ENCODE data around the gene NPC1L1.

Gene NPC1L1

GRCh38 chr7:44496385-44496784 lies 44.7 kb downstream of the NPC1L1 start:
- ChIA-PET CTCF (no interaction called here), POLR2A (interaction anchor here (1.0 kb wide), 1 partner anchor 21 kb away, joined by 3 read pairs; no protein-coding TSS in a partner anchor)
- Histone ChIP-seq H3K36me3 (ENCODE audit: control insufficient read depth in 2 of 2, insufficient read depth in 1 of 2, low read length in 2 of 2) (no peaks in the 10 kb centered on the region), H3K27ac (ENCODE audit: extremely low read depth, low read depth, low read length) (no peak overlapping the region), H3K4me3 (ENCODE audit: low read depth, low read length) (no peak overlapping the region), H3K4me1 (ENCODE audit: control insufficient read depth, insufficient read depth, low read length) (no peaks in the 10 kb centered on the region), H3K9me3 (ENCODE audit: control insufficient read depth, insufficient read depth, low read depth, low read length) (no peaks in the 10 kb centered on the region)
- TF ChIP-seq SALL2 (tag by site-specific recombination; IDR thresholded peaks at IDR 0.05; ENCODE audit: borderline replicate concordance) (no peak), ZBTB6 (tag by site-specific recombination; IDR thresholded peaks at IDR 0.05) (no peak), INSM2 (tag by site-specific recombination; IDR thresholded peaks at IDR 0.05) (no peak), KLF8 (tag by site-specific recombination; IDR thresholded peaks at IDR 0.05) (no peak), ZSCAN23 (tag by site-specific recombination; IDR thresholded peaks at IDR 0.05) (no peak), KLF16 (tag by site-specific recombination; IDR thresholded peaks at IDR 0.05) (no peak)
- TF ChIP-seq, protein P1, sequence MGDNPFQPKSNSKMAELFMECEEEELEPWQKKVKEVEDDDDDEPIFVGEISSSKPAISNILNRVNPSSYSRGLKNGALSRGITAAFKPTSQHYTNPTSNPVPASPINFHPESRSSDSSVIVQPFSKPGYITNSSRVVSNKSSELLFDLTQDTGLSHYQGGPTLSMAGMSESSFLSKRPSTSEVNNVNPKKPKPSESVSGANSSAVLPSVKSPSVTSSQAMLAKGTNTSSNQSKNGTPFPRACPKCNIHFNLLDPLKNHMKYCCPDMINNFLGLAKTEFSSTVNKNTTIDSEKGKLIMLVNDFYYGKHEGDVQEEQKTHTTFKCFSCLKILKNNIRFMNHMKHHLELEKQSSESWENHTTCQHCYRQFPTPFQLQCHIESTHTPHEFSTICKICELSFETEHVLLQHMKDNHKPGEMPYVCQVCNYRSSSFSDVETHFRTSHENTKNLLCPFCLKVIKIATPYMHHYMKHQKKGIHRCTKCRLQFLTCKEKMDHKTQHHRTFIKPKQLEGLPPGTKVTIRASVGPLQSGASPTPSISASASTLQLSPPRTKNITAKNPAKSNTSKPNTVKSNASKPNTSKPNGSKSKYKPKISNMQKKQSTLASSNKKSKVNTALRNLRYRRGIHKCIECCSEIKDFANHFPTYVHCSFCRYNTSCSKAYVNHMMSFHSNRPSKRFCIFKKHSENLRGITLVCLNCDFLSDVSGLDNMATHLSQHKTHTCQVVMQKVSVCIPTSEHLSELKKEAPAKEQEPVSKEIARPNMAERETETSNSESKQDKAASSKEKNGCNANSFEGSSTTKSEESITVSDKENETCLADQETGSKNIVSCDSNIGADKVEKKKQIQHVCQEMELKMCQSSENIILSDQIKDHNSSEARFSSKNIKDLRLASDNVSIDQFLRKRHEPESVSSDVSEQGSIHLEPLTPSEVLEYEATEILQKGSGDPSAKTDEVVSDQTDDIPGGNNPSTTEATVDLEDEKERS (tag by site-specific recombination; IDR thresholded peaks at IDR 0.05): no peak

- TF ChIP-seq CTCF (tag by site-specific recombination; IDR thresholded peaks at IDR 0.05): no peak
- 0 out of 2 replicates have a peak, but pooled peaks have one; percentile 49 for TF ChIP-seq BCL11B (tag by site-specific recombination; IDR thresholded peaks at IDR 0.05; ENCODE audit: low read depth)
- POLR2A ChIA-PET: no interaction called here
Observed at GRCh38 chr7:44494960-44495359, 46.2 kb downstream of the NPC1L1 start.

DNA sequence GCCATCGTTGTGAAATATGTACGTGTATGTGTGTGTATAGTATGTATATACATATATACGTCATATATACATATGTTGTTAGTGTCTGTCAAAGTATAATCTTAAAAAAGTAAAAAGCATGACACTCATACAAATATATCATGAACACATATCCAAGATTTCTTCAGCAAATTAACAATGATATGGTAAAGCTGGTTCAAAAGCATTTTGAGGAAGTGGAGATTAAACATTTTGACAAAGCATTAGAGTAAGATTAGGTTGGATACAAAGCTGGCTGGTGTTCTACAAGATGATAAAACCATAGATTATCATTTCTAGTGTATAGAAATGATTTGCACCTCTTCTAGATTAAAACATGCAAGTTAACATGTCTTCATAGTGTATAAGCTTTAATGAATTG lies 49.9 kb downstream of the NPC1L1 start:
- CTCF ChIA-PET: interaction anchor here (0.8 to 2.3 kb wide), 2 partner anchors 74 to 250 kb away, joined by 4 to 10 read pairs; no protein-coding TSS in a partner anchor
- TF ChIP-seq, protein P2, sequence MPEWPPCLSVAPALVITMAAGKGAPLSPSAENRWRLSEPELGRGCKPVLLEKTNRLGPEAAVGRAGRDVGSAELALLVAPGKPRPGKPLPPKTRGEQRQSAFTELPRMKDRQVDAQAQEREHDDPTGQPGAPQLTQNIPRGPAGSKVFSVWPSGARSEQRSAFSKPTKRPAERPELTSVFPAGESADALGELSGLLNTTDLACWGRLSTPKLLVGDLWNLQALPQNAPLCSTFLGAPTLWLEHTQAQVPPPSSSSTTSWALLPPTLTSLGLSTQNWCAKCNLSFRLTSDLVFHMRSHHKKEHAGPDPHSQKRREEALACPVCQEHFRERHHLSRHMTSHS (tag by site-specific recombination; IDR thresholded peaks at IDR 0.05): no peak
- no peak for TF ChIP-seq ZNF626 (tag by site-specific recombination; IDR thresholded peaks at IDR 0.05)
- TF ChIP-seq ZNF514 (tag by site-specific recombination; IDR thresholded peaks at IDR 0.05): no peak
- TF ChIP-seq, protein P3, sequence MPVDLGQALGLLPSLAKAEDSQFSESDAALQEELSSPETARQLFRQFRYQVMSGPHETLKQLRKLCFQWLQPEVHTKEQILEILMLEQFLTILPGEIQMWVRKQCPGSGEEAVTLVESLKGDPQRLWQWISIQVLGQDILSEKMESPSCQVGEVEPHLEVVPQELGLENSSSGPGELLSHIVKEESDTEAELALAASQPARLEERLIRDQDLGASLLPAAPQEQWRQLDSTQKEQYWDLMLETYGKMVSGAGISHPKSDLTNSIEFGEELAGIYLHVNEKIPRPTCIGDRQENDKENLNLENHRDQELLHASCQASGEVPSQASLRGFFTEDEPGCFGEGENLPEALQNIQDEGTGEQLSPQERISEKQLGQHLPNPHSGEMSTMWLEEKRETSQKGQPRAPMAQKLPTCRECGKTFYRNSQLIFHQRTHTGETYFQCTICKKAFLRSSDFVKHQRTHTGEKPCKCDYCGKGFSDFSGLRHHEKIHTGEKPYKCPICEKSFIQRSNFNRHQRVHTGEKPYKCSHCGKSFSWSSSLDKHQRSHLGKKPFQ (tag by site-specific recombination; IDR thresholded peaks at IDR 0.05): no peak
- TF ChIP-seq ZNF623 (tag by site-specific recombination; IDR thresholded peaks at IDR 0.05): 0 out of 2 replicates have a peak, but pooled peaks have one; percentile 5
- no peak for TF ChIP-seq YY2 (tag by site-specific recombination; IDR thresholded peaks at IDR 0.05)
- TF ChIP-seq ZXDB (tag by site-specific recombination; IDR thresholded peaks at IDR 0.05): no peak
- no peak for TF ChIP-seq KLF1 (tag by site-specific recombination; IDR thresholded peaks at IDR 0.05)
- Histone ChIP-seq H3K4me3 (ENCODE audit: low read depth, low read length) (peak overlapping the region; percentile 94), H3K4me1 (ENCODE audit: control insufficient read depth, insufficient read depth, low read length) (peaks cover 3% of the 10 kb centered on the region; the same call in 1 of the 2 replicates), H3K27ac (ENCODE audit: extremely low read depth, low read depth, low read length) (no peak overlapping the region), H3K9me3 (ENCODE audit: control insufficient read depth, insufficient read depth, low read depth, low read length) (no peaks in the 10 kb centered on the region), H3K36me3 (ENCODE audit: control insufficient read depth in 2 of 2, insufficient read depth in 1 of 2, low read length in 2 of 2) (peaks cover 0 to 6% of the 10 kb centered on the region in 2 experiments; a peak in 1 of 3 replicates)
- POLR2A ChIA-PET: interaction anchor here (1.7 kb wide), 1 partner anchor 83 kb away, joined by 11 read pairs; the partner anchor contains the start of gene DDX56

More at GRCh38 chr7:44494960-44495359, 46.2 kb downstream of the NPC1L1 start:
- H3K36me3 ChIP-seq (ENCODE audit: control insufficient read depth in 2 of 2, insufficient read depth in 1 of 2, low read length in 2 of 2): no peaks in the 10 kb centered on the region
- H3K9me3 ChIP-seq (ENCODE audit: control insufficient read depth, insufficient read depth, low read depth, low read length): no peaks in the 10 kb centered on the region
- H3K4me1 ChIP-seq (ENCODE audit: control insufficient read depth, insufficient read depth, low read length): no peaks in the 10 kb centered on the region
- H3K27ac ChIP-seq (ENCODE audit: extremely low read depth, low read depth, low read length): no peak overlapping the region
- CTCF ChIA-PET: interaction anchor here (0.6 kb wide), 1 partner anchor 139 kb away, joined by 3 read pairs; no protein-coding TSS in a partner anchor
- H3K4me3 ChIP-seq (ENCODE audit: low read depth, low read length): no peak overlapping the region

Measured in HEK293 (cell line).